Erythroblast (primary cell): ENCODE results near the gene UBR3.

Experiments used
- GATA1 ChIP-seq: IDR thresholded peaks from 2 replicates; pipeline ENCODE4 v1.6.1; 2011; ENCODE audit warnings: low read depth, mild to moderate bottlenecking, control low read depth, low read length, moderate library complexity
- POLR2A ChIP-seq: IDR thresholded peaks from 2 replicates; pipeline ENCODE4 v1.6.1; 2011; ENCODE audit warnings: mild to moderate bottlenecking, low read length

GRCh38 chr2:170014769-170015168 is 187.5 kb downstream of the UBR3 start:
- no peak for TF ChIP-seq POLR2A
- TF ChIP-seq GATA1: no peak
